ENCODE results near the gene SKOR2.

- no peak for TF ChIP-seq CTCF (IDR thresholded peaks at IDR 0.05 in 2 of 3, conservative IDR thresholded peaks at IDR 0.05 in 1 of 3; ENCODE audit: borderline replicate concordance in 1 of 3, insufficient read depth in 1 of 3, low read depth in 2 of 3, low read length in 2 of 3)
- no peak for TF ChIP-seq YY1 (IDR thresholded peaks at IDR 0.05; ENCODE audit: extremely low read depth, insufficient replicate concordance, low read depth, low read length)
- TF ChIP-seq POLR2AphosphoS5 (IDR thresholded peaks at IDR 0.05; ENCODE audit: low read depth, low read length), result no peak
- TF ChIP-seq EGR1 (IDR thresholded peaks at IDR 0.05; ENCODE audit: low read depth), result no peak
- no peak for TF ChIP-seq ZNF274 (IDR thresholded peaks at IDR 0.05; ENCODE audit: low read depth, low read length)
These were observed 4.4 kb downstream of the SKOR2 start for GRCh38 chr18:47247036-47247415.

Measured in HCT116 (cell line).